Tibial nerve (tissue), 4 donors: ENCODE data around the gene SLC30A2.

Source experiments
- CTCF ChIP-seq, 5 experiments: fragments of 200-600 bp in 3 of 5; fragments of 450-650 bp in 2 of 5; sonication (generic) in 3 of 5; IDR thresholded peaks; one replicate each; pipeline ENCODE4 v1.5.1; 2016 to 2019; ENCODE audit warnings: antibody characterized with exemption in 5 of 5, mild to moderate bottlenecking in 3 of 5, moderate library complexity in 2 of 5
- EP300 ChIP-seq, 2 donors: sonication (generic); formaldehyde crosslinking; IDR thresholded peaks; one replicate each; pipeline ENCODE4 v1.6.1; 2017; ENCODE audit warnings: antibody characterized with exemption in 2 of 2, mild to moderate bottlenecking in 1 of 2
- POLR2A ChIP-seq, 2 donors: fragments of 450-650 bp; IDR thresholded peaks; one replicate each; pipeline ENCODE4 v1.6.1; 2017; ENCODE audit warnings: antibody characterized with exemption in 2 of 2, mild to moderate bottlenecking in 2 of 2, moderate library complexity in 2 of 2

DNA sequence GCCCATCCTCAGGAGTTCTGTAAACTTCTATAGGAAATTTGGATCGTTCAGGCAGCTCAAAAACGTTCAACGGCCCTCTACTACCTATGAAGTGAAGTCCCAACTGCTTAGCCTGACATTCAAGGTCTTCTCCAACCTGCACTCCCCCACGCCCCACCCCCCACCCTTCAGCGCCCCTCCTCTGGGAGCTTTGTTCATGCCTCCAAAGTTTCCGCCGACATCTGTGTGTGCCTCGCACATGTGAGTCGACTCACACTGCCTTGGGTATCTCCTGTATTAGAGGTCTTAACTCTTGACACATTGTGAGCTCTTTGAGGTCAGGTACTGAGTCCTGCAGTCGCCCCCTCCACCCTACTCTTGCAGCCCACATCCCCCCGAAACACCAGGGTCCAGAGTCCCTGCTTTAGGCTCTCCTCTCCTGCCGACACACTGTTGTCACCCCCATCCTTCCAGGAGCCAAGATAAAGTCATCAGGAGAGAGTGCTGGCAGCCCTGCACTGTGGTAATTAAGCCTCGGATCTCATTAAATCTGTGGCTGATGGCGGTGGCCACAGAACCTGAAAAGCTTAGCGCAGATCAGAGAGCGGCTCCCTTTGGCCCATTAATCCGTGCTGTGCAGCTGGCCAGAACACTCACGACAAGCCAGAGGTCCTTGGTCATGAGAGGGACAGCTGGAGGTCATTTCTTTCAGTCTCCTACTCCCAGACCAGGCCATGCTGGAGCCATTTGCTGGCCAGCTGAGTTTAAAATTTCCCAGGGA, 46.7 kb downstream of the SLC30A2 start:
- TF ChIP-seq POLR2A (IDR thresholded peaks at IDR 0.05): no peak
- no peak for TF ChIP-seq CTCF (IDR thresholded peaks at IDR 0.05)
- TF ChIP-seq EP300 (IDR thresholded peaks at IDR 0.05): no peak
